ENCODE results near the gene SF3B6.

SF3B6 gene

DNA sequence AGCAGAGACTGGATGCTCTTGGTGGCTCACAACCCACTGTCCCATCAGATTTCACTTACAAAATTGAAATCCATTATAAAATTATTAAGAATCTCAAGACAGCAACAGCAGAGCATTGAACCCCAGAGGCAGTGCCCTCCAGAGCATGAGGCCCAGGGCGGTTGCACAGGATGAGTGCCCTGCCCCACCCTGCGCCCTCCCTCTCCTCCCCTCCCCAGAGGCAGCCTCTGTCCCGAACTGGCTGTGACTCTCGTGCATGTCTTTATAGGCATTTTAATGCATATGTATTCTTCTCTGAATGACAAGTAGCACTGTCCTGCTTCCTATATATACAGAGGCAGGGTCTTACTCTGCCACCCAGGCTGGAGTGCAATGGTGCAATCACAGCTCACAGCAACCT lies 55.9 kb downstream of the SF3B6 start:
- DNase-seq (ENCODE audit: low read depth, low spot score) = no peak

DNA sequence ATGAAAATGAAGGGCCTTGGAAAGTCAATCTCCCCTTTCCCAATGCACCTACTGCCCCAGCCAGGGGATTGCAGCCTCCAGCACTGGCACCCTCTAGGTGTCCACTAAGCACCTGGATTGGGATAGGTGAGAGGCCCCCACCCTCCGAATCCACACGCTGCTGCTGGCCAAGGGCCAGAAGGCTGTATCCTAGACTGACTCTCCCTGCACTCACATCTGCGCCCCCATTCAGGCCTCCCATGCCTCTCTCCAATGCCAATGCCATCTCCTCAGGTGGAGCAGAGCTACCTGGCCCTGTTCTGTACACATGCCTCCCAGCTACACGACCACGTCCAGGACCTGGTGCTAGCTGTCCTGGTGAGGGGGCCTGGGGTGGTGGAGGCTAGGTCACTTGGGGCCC lies 56.4 kb downstream of the SF3B6 start:
- no peak for DNase-seq (ENCODE audit: low read depth, low spot score)

DNA sequence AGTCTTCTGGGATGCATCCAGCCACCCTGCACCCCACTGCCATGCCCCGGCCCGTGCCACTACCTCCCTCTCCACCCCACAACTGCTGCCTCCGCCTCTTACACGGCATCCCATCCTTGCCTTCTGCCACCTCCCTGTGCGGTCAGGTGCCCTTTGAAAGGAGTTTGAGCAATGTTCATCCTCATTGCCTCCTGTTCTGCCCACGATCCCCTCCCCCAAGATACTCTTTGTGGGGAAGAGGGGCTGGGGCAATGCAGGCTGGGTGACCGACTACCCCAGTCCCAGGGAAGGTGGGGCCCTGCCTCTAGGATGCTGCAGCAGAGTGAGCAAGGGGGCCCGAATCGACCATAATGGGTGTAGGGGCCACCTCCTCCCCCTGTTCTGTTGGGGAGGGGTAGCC lies 57.9 kb downstream of the SF3B6 start:
- DNase-seq (ENCODE audit: low read depth, low spot score) = no peak

DNA sequence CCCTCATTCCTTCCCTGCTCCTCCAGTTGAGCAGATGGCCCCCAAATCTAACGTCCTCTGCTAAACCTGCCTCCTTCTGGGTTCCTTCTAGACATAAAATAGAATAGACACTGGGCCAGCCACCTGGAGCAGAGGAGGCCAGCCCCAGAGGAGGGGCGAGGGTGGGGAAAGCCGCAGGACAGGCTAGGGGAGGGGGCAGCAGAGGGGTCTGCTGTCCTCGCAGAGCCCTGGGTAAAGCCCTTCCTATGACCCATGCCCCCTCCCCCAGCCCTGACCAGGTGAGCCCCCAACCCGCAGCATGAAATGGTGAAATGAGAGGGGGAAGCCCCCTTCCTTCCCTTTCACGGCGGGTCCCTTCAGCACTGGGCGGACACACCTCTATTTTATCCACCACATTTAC lies 58.4 kb downstream of the SF3B6 start:
- no peak for DNase-seq (ENCODE audit: low read depth, low spot score)

Measured in astrocyte of the hippocampus (primary cell).